SK-N-MC (cell line): Measurements from ENCODE around the gene CCNL1.

Source experiments
- DNase-seq: peaks from one replicate; pipeline ENCODE4 v3.0.0-alpha.2; 2011; ENCODE audit warnings: low read depth, low spot score
- H3K27ac ChIP-seq: fragments of 200-600 bp; sonication (generic); 2 replicates; pipeline ENCODE4 v1.5.1; 2016; ENCODE audit warnings: mixed run types
- H3K36me3 ChIP-seq: fragments of 200-600 bp; sonication (generic); 2 replicates; pipeline ENCODE4 v1.6.1; 2017; ENCODE audit warnings: antibody characterized with exemption, low read length, mixed read lengths; ENCODE audit not compliant: insufficient read depth
- H3K4me3 ChIP-seq: fragments of 200-600 bp; sonication (generic); 2 replicates; pipeline ENCODE4 v1.5.1; 2016
- H3K9ac ChIP-seq: fragments of 200-600 bp; sonication (generic); 2 replicates; pipeline ENCODE4 v1.8.0; 2017; ENCODE audit warnings: mixed run types, mixed read lengths; ENCODE audit not compliant: insufficient read length
- H3K9me3 ChIP-seq: fragments of 200-600 bp; sonication (generic); 2 replicates; pipeline ENCODE4 v1.6.1; 2017; ENCODE audit warnings: low read depth, mild to moderate bottlenecking, antibody characterized with exemption, low read length, moderate library complexity, mixed read lengths
- EZH2 ChIP-seq: fragments of 200-600 bp; sonication (generic); IDR thresholded peaks from one replicate; pipeline ENCODE4 v1.6.1; 2017; ENCODE audit warnings: antibody characterized with exemption
- FOXP2 ChIP-seq: optimal IDR thresholded peaks from 2 replicates; pipeline ENCODE3; 2011; ENCODE audit warnings: mild to moderate bottlenecking, moderate library complexity; ENCODE audit not compliant: insufficient read depth; ENCODE audit errors: extremely low read length, control extremely low read depth
- POLR2AphosphoS5 ChIP-seq: IDR thresholded peaks from 2 replicates; pipeline ENCODE4 v1.6.1; 2012; ENCODE audit warnings: mild to moderate bottlenecking, low read depth, low read length, borderline replicate concordance

Gene CCNL1

DNA sequence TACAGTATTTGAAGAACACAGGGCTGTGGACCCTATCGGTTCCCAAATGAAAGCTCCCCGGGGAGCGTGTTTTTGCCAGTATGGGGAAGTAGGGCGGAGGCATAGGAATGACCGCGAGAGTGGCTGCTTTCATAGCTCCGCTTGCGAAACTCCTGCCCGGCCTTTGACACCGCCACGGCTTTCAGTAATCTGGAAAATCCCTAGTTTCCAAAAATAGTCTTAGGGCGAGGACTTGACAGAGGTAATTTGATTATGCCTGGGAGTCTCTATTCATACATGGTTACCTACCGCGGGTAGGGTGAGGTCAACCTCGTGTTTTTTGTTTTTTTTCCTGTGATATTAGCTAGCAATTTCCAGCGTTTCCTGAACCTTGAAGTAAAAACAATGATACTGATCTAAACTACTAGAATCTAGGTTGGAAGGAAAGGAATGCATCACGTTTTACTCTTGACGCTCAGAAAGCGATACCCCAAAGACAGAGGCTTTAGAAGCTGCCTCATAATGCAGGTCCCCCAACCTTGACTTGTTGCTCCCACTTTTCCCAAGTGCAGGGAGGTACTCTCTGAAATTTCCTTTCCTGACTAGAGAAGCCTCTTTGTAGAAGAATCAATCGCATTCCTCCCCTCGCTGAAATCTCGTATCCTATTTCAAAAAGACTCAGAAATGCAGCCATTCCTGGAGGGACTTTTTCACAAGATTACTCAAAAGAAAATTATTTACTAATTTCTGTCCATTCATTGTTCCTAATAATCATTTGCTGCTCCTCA is 894 bp upstream of the CCNL1 start:
- no peaks in the 10 kb centered on the region for H3K9me3 ChIP-seq
- peak overlapping the region; percentile 99 for H3K9ac ChIP-seq
- H3K36me3 ChIP-seq: peaks cover 33% of the 10 kb centered on the region
- peak overlapping the region; percentile 92 for H3K27ac ChIP-seq
- DNase-seq: no peak
- peak overlapping the region; percentile 90 for H3K4me3 ChIP-seq
- TF ChIP-seq POLR2AphosphoS5: no peak
- no peak for TF ChIP-seq FOXP2
- no peak for TF ChIP-seq EZH2

DNA sequence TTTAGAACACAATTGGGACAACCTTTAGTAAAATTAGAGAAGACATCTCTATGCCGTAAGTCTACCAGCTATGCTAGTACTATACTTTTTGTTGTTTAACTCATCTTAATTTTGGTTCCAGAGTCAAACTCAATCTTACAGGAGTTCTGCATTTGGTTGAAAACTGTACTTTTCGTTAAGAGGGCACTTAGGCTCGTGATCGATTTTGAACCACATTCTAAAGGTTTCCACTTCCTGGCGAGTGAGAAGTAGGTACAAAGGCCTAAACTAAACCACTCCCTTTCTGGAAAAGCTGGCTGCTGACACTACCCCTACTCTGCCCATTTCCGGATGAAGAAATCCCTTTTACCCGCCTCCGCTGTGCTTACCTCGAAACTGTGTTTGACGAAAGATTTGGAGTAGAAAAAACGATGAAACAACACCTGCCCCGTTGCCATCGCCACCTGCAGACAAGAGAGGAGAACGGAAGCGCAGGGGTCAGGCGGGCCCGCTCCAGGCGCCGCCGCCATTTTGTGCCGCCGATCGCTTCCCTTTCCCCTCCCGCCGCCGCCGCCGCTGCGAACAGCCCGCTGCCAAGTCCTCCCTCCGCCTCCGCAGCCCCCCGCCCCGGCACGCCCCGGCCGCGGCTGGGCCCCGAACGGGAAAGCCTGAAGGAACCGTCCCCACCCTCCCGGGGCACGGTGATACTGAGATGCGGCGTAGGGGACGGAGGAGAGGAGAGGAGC is 748 bp downstream of the CCNL1 start:
- H3K27ac ChIP-seq: peak overlapping the region; percentile 92
- H3K9ac ChIP-seq: peak overlapping the region; percentile 99
- H3K4me3 ChIP-seq: peak overlapping the region; percentile 90
- H3K9me3 ChIP-seq: no peaks in the 10 kb centered on the region
- no peak for TF ChIP-seq EZH2
- no peak for TF ChIP-seq FOXP2
- no peak for TF ChIP-seq POLR2AphosphoS5
- DNase-seq: no peak
- peaks cover 50% of the 10 kb centered on the region for H3K36me3 ChIP-seq

DNA sequence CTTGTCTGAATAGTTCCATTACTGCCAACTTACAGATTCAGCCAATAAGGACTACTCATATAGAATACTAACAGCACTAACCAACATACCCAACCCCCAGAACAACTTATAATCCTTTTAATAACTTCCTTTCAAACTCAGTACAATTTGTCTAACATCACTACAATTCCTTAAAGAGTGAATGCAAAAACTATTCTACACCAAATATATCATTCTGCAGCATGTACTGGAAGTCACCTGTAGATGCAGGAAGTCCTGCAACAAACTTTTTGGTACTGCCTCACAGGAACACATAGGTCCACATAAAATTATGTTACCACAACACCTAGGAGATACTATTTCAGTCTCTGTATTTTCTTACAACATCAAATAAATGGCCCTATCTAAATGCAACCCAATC is 2.1 kb downstream of the CCNL1 start:
- Histone ChIP-seq H3K36me3 (peaks cover 64% of the 10 kb centered on the region), H3K27ac (no peak overlapping the region), H3K9me3 (no peaks in the 10 kb centered on the region), H3K4me3 (peak overlapping the region; percentile 90), H3K9ac (peak overlapping the region; percentile 99)
- no peak for DNase-seq
- TF ChIP-seq FOXP2 (no peak), EZH2 (no peak), POLR2AphosphoS5 (no peak)

DNA sequence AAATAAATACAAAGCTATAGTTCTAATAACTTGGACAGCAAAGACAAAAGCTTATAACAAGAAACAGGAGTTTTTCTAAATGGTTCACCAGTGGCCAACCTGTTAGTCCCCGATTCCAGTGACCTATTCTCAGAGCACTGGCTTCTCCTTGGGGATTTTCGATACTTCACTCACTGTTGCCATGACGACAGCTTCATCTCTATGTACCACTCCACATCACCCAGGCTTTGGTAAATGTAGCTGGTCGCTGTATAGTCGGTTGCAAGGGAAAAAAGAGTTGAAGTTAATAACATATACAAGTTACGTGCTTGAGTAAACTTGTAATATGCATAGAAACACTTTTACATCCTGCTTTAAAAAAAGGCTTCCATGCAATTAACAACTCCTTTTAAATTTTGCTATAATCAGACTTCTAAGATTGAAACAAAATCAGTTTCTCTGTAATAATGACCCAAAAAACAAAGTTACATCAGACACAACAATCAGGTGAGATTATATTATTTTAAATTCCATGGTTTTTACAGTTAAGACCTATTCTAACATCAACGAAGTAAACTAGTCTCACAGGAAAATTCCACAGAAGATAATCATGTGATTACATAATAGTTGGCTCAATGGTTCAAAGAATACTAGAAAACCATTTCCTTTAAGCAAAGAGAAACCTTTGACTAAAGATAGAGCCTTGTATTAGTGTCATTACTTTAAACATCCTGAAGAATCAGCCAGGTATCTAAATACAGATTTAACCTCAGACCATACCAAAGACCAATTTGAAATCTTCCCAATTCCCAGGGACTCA is 2.9 kb downstream of the CCNL1 start:
- TF ChIP-seq POLR2AphosphoS5 (no peak), EZH2 (no peak), FOXP2 (no peak)
- DNase-seq: no peak
- Histone ChIP-seq H3K9ac (peak overlapping the region; percentile 99), H3K4me3 (peak overlapping the region; percentile 90), H3K36me3 (peaks cover 72% of the 10 kb centered on the region), H3K9me3 (no peaks in the 10 kb centered on the region), H3K27ac (no peak overlapping the region)

DNA sequence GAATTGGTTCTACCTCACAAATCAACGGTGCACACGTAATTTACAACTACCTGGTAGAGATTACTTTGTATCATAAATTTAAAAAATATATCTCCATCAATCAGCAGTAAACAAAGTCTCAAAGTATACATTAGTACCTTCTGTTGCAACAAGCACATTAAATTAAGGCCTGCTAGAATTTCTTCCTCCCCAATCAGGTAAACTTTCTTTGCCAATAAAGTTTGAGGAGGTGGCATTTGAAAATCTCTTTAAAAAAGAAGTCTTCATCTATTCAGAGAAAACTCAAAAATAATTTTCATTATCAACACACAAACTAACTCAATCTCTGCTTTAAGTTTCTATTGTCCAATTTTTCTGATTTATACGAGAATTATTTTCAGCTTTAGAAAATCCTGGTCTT is 4.4 kb downstream of the CCNL1 start:
- Histone ChIP-seq H3K4me3 (peak overlapping the region; percentile 90; the same call in 1 of the 2 replicates), H3K27ac (no peak overlapping the region), H3K36me3 (peaks cover 86% of the 10 kb centered on the region), H3K9me3 (no peaks in the 10 kb centered on the region), H3K9ac (peak overlapping the region; percentile 26)
- TF ChIP-seq POLR2AphosphoS5 (no peak), EZH2 (no peak), FOXP2 (no peak)
- DNase-seq: no peak

DNA sequence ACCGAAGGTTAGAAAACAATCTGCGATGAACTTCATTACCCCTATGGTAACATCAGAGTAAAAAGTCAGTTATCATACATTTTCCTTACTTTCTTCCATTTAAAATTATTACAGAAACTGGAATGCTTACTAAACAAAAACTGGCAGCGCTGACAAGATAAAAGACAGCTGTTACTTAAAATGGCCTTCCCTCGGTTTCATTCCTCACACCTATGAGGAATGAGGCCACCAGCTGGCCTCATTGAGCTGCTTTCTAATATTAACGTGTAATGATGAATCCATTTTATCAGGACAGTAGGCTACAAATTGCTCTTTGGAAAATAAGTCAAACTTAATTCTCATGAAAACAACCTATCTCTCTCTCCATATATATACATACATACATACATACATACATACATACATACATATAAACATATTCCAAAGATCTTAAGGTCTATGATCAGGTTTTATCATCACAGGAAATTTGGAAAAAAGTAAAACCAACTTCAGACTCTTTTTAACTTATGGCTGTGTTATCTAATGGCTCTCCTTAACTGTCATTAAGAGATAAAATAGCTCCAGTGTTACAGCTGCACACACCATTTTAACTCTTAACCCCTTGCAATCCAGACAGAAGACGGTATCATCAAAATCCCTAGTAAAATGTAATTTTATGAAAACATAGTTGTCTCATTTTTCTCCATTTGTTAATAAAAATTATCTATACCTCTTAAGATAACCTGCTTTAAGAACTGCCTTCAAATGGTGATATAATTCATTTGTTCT is 5.2 kb downstream of the CCNL1 start:
- DNase-seq: no peak
- peak overlapping the region; percentile 22 for H3K9ac ChIP-seq
- no peak overlapping the region for H3K27ac ChIP-seq
- peaks cover 94% of the 10 kb centered on the region for H3K36me3 ChIP-seq
- H3K4me3 ChIP-seq: 0 out of 2 replicates have a peak overlapping the region, but pooled peaks have one; percentile 8
- no peak for TF ChIP-seq FOXP2
- TF ChIP-seq POLR2AphosphoS5: no peak
- TF ChIP-seq EZH2: no peak
- no peaks in the 10 kb centered on the region for H3K9me3 ChIP-seq

DNA sequence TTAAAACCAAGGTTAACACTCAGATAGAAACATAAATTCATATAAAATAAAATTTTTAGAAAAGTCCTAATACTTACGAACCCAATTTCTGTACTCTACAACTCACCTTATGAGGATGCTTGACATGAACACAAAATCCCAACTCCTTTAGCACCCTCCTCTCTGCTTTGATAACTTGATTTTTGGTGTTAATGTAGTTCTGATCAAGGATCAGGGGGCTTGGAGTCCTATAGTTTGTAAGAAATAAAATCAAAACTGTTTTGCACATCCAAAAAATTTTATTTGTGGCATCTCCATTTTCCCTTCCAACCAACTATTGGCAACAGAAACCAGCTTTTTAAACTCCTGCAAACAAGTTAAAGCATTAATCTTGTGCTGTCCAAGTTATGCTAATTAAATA is 7.0 kb downstream of the CCNL1 start:
- TF ChIP-seq FOXP2: no peak
- no peak for TF ChIP-seq POLR2AphosphoS5
- no peak for TF ChIP-seq EZH2
- H3K9ac ChIP-seq: no peak overlapping the region
- DNase-seq: no peak
- H3K27ac ChIP-seq: no peak overlapping the region
- H3K36me3 ChIP-seq: peaks cover 100% of the 10 kb centered on the region
- no peaks in the 10 kb centered on the region for H3K9me3 ChIP-seq
- no peak overlapping the region for H3K4me3 ChIP-seq

DNA sequence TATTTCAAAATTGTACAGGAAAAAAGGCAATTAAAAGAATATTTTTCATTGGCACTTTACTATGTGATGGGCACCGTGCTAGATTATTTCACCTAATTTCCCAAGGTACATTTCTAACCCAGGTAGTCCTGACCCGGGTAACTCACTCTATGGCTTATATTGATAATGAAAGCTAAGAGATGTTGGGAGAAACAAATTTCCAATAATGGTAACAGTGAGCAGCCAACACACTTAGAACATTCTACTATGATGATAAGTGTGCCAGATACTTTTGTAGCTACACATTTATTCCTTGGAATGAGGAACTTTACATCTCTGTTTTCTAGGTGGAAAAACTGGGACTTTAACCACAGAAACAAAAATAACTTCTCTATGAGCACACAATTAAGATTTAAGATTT is 7.5 kb downstream of the CCNL1 start:
- Histone ChIP-seq H3K36me3 (peaks cover 99% of the 10 kb centered on the region), H3K9me3 (no peaks in the 10 kb centered on the region), H3K27ac (no peak overlapping the region), H3K9ac (no peak overlapping the region), H3K4me3 (no peak overlapping the region)
- DNase-seq: no peak
- TF ChIP-seq EZH2: no peak
- no peak for TF ChIP-seq POLR2AphosphoS5
- TF ChIP-seq FOXP2: no peak
